ENCODE data around the gene DNASE1. TPM values are rescaled to one million over a fixed set of nuclear protein-coding genes. Genes with fewer than 3 reads are reported as not detected.

Gene DNASE1
- total and polyA plus RNA-seq, 4 donors, result 5.5 to 39.5 (median 8.3) TPM

- Histone ChIP-seq H3K27me3 (ENCODE audit: control insufficient read depth in 3 of 3, insufficient read depth in 3 of 3, low read length in 2 of 3) (no peaks in the 10 kb centered on the region), H3K9ac (ENCODE audit: insufficient read depth in 1 of 2, low read length in 2 of 2) (no peak overlapping the region), H3K9me3 (ENCODE audit: control insufficient read depth in 4 of 4, insufficient read depth in 3 of 4, low read length in 3 of 4) (peaks cover 0 to 2% (median 0%) of the 10 kb centered on the region in 4 donors), H3K36me3 (ENCODE audit: control insufficient read depth in 4 of 4, insufficient read depth in 4 of 4, low read length in 4 of 4) (peaks cover 0 to 3% (median under 1%) of the 10 kb centered on the region in 4 donors), H3K27ac (ENCODE audit: low read depth in 1 of 2, low read length in 1 of 2) (no peak overlapping the region), H3K4me3 (no peak overlapping the region), H3K4me1 (ENCODE audit: control insufficient read depth in 5 of 5, insufficient read depth in 5 of 5, low read length in 5 of 5) (peaks cover 0 to 2% (median 0%) of the 10 kb centered on the region in 5 donors)
- ATAC-seq (ENCODE audit: insufficient read depth, low FRiP score) (no peak), DNase-seq (peak in 1 of 3 donors; percentile 12)
- WGBS, 2 donors, result 79 to 91% methylated on average over 13 of the region's 13 CpGs
- TF ChIP-seq CTCF (IDR thresholded peaks at IDR 0.05; ENCODE audit: control extremely low read depth, extremely low read depth), result no peak
Observed at GRCh38 chr16:3696425-3697218, 42.1 kb downstream of the DNASE1 start.

GRCh38 chr16:3698941-3699340 lies 44.5 kb downstream of the DNASE1 start:
- no peak for DNase-seq
- WGBS, 2 donors, result 32 to 70% methylated on average over 4 of the region's 4 CpGs
- no peak for ATAC-seq (ENCODE audit: insufficient read depth, low FRiP score)
- Histone ChIP-seq H3K9me3 (ENCODE audit: control insufficient read depth in 4 of 4, insufficient read depth in 3 of 4, low read length in 3 of 4) (peaks cover 0 to 2% (median 0%) of the 10 kb centered on the region in 4 donors), H3K27me3 (ENCODE audit: control insufficient read depth in 3 of 3, insufficient read depth in 3 of 3, low read length in 2 of 3) (no peaks in the 10 kb centered on the region), H3K36me3 (ENCODE audit: control insufficient read depth in 4 of 4, insufficient read depth in 4 of 4, low read length in 4 of 4) (peaks cover 0 to 5% (median 2%) of the 10 kb centered on the region in 4 donors), H3K27ac (ENCODE audit: low read depth in 1 of 2, low read length in 1 of 2) (no peak overlapping the region), H3K9ac (ENCODE audit: insufficient read depth in 1 of 2, low read length in 2 of 2) (no peak overlapping the region), H3K4me1 (ENCODE audit: control insufficient read depth in 5 of 5, insufficient read depth in 5 of 5, low read length in 5 of 5) (peaks cover 0 to 2% (median 0%) of the 10 kb centered on the region in 5 donors), H3K4me3 (no peak overlapping the region)
- no peak for TF ChIP-seq CTCF (IDR thresholded peaks at IDR 0.05; ENCODE audit: control extremely low read depth, extremely low read depth)

GRCh38 chr16:3701531-3701930 lies 47.0 kb downstream of the DNASE1 start:
- Histone ChIP-seq H3K4me3 (no peak overlapping the region), H3K4me1 (ENCODE audit: control insufficient read depth in 5 of 5, insufficient read depth in 5 of 5, low read length in 5 of 5) (peaks cover 0 to 2% (median 0%) of the 10 kb centered on the region in 5 donors), H3K9me3 (ENCODE audit: control insufficient read depth in 4 of 4, insufficient read depth in 3 of 4, low read length in 3 of 4) (no peaks in the 10 kb centered on the region), H3K36me3 (ENCODE audit: control insufficient read depth in 4 of 4, insufficient read depth in 4 of 4, low read length in 4 of 4) (peaks cover 0 to 7% (median 0%) of the 10 kb centered on the region in 4 donors), H3K9ac (ENCODE audit: insufficient read depth in 1 of 2, low read length in 2 of 2) (no peak overlapping the region), H3K27ac (ENCODE audit: low read depth in 1 of 2, low read length in 1 of 2) (no peak overlapping the region), H3K27me3 (ENCODE audit: control insufficient read depth in 3 of 3, insufficient read depth in 3 of 3, low read length in 2 of 3) (no peaks in the 10 kb centered on the region)
- no peak for DNase-seq
- ATAC-seq (ENCODE audit: insufficient read depth, low FRiP score), result no peak
- 94 to 97% methylated on average over 4 of the region's 4 CpGs for WGBS, 2 donors
- no peak for TF ChIP-seq CTCF (IDR thresholded peaks at IDR 0.05; ENCODE audit: control extremely low read depth, extremely low read depth)

Data from lung (tissue), 12 donors.